ENCODE data around the gene DHCR7. TPM values are rescaled to one million over a fixed set of nuclear protein-coding genes. Genes with fewer than 3 reads are reported as not detected.

Gene DHCR7
- total RNA-seq, 4 donors from 2014 or later = 2.5 to 7.3 (median 5.9) TPM

GRCh38 chr11:71474771-71475483 is 26.7 kb upstream of the DHCR7 start:
- no peak overlapping the region for H3K4me3 ChIP-seq
- H3K27ac ChIP-seq = no peak overlapping the region
- no peak for TF ChIP-seq CTCF (IDR thresholded peaks at IDR 0.05 in 4 of 5, conservative IDR thresholded peaks at IDR 0.05 in 1 of 5)
- in situ Hi-C loops (cut with MboI; ENCODE audit: low sequenced_read_pairs in 4 of 4) (no loop called here), intact Hi-C loops (cut with DNase I; ENCODE audit: low total_unique reads) (no loop called here)
- H3K4me1 ChIP-seq = no peaks in the 10 kb centered on the region
- H3K27me3 ChIP-seq = no peaks in the 10 kb centered on the region
- no peaks in the 10 kb centered on the region for H3K9me3 ChIP-seq
- H3K36me3 ChIP-seq = peaks cover 0 to 80% of the 10 kb centered on the region in 2 donors
- ATAC-seq (no peak), DNase-seq (no peak)

GRCh38 chr11:71474141-71474770 is 26.1 kb upstream of the DHCR7 start:
- ATAC-seq (no peak), DNase-seq (no peak)
- in situ Hi-C loops (cut with MboI; ENCODE audit: low sequenced_read_pairs in 4 of 4) (no loop called here), intact Hi-C loops (cut with DNase I; ENCODE audit: low total_unique reads) (no loop called here)
- TF ChIP-seq POLR2A (IDR thresholded peaks at IDR 0.05) (no peak), CTCF (IDR thresholded peaks at IDR 0.05 in 4 of 5, conservative IDR thresholded peaks at IDR 0.05 in 1 of 5) (no peak)
- Histone ChIP-seq H3K4me1 (no peaks in the 10 kb centered on the region), H3K27me3 (no peaks in the 10 kb centered on the region), H3K27ac (no peak overlapping the region), H3K36me3 (peaks cover 0 to 73% of the 10 kb centered on the region in 2 donors), H3K4me3 (no peak overlapping the region), H3K9me3 (no peaks in the 10 kb centered on the region)

GRCh38 chr11:71473793-71474080 is 25.5 kb upstream of the DHCR7 start:
- Histone ChIP-seq H3K4me1 (no peaks in the 10 kb centered on the region), H3K27me3 (no peaks in the 10 kb centered on the region), H3K9me3 (no peaks in the 10 kb centered on the region), H3K4me3 (no peak overlapping the region), H3K36me3 (peaks cover 0 to 71% of the 10 kb centered on the region in 2 donors), H3K27ac (no peak overlapping the region)
- DNase-seq (no peak), ATAC-seq (no peak)
- intact Hi-C loops (cut with DNase I; ENCODE audit: low total_unique reads) = no loop called here
- in situ Hi-C loops (cut with MboI; ENCODE audit: low sequenced_read_pairs in 4 of 4) = no loop called here
- no peak for TF ChIP-seq POLR2A (IDR thresholded peaks at IDR 0.05)
- no peak for TF ChIP-seq CTCF (IDR thresholded peaks at IDR 0.05 in 4 of 5, conservative IDR thresholded peaks at IDR 0.05 in 1 of 5)

- Histone ChIP-seq H3K36me3 (peaks cover 0 to 65% of the 10 kb centered on the region in 2 donors), H3K9me3 (no peaks in the 10 kb centered on the region), H3K4me1 (no peaks in the 10 kb centered on the region), H3K27ac (no peak overlapping the region), H3K27me3 (no peaks in the 10 kb centered on the region), H3K4me3 (no peak overlapping the region)
- in situ Hi-C loops (cut with MboI; ENCODE audit: low sequenced_read_pairs in 4 of 4) (no loop called here), intact Hi-C loops (cut with DNase I; ENCODE audit: low total_unique reads) (no loop called here)
- ATAC-seq (no peak), DNase-seq (no peak)
- TF ChIP-seq POLR2A (IDR thresholded peaks at IDR 0.05) = no peak
- TF ChIP-seq CTCF (IDR thresholded peaks at IDR 0.05 in 4 of 5, conservative IDR thresholded peaks at IDR 0.05 in 1 of 5) = no peak
Observed at GRCh38 chr11:71472941-71473792, 25.0 kb upstream of the DHCR7 start.
